Heart left ventricle (tissue), 16 donors: ENCODE data around the gene GABPA. TPM values are rescaled to one million over a fixed set of nuclear protein-coding genes. Genes with fewer than 3 reads are reported as not detected.

Experiments
- ATAC-seq, 4 donors: fragments of 200-7000 bp; cut with Tn5 transposase; one replicate each; pipeline ENCODE4 v1.9.1; 2020 to 2022; ENCODE audit warnings: moderate library complexity in 4 of 4, mild to moderate bottlenecking in 3 of 4, moderate number of reproducible peaks in 1 of 4
- DNase-seq, 5 donors: peaks; one replicate each; pipeline ENCODE4 v3.0.0-alpha.2; 2020
- H3K27ac ChIP-seq, 12 donors: fragments of 200-600 bp; sonication (generic) in 4 of 12; one replicate each; pipeline versions ENCODE4 v1.5.0 to v1.8.0; 2016 to 2022; ENCODE audit warnings: mild to moderate bottlenecking in 2 of 12
- H3K27me3 ChIP-seq, 9 donors: fragments of 200-600 bp; sonication (generic) in 2 of 9; one replicate each; pipeline versions ENCODE4 v1.5.1 to v1.8.0; 2016 to 2022; ENCODE audit warnings: mild to moderate bottlenecking in 3 of 9
- H3K36me3 ChIP-seq, 9 donors: fragments of 200-600 bp; sonication (generic) in 2 of 9; one replicate each; pipeline versions ENCODE4 v1.5.0 to v1.8.0; 2018 to 2022; ENCODE audit warnings: mild to moderate bottlenecking in 2 of 9
- H3K4me1 ChIP-seq, 12 donors: fragments of 200-600 bp; sonication (generic) in 4 of 12; one replicate each; pipeline versions ENCODE4 v1.5.0 to v1.8.0; 2016 to 2022; ENCODE audit warnings: mild to moderate bottlenecking in 3 of 12
- H3K4me3 ChIP-seq, 12 donors: fragments of 200-600 bp; sonication (generic) in 4 of 12; one replicate each; pipeline versions ENCODE4 v1.5.0 to v1.8.0; 2017 to 2022; ENCODE audit warnings: mild to moderate bottlenecking in 9 of 12, moderate library complexity in 4 of 12
- H3K9me3 ChIP-seq, 12 donors: fragments of 200-600 bp; sonication (generic) in 4 of 12; one replicate each; pipeline versions ENCODE4 v1.5.0 to v1.8.0; 2016 to 2022; ENCODE audit warnings: mild to moderate bottlenecking in 1 of 12
- POLR2A ChIP-seq, 2 donors: fragments of 450-650 bp; IDR thresholded peaks; one replicate each; pipeline ENCODE4 v1.6.1; 2017; ENCODE audit warnings: antibody characterized with exemption in 2 of 2, mild to moderate bottlenecking in 2 of 2, moderate library complexity in 2 of 2
- WGBS, 4 donors: extraction: QIAGEN DNeasy Blood & Tissue Kit in 2 of 4; methylation state at CpG; one replicate each; pipeline versions ENCODE4 v1.1.5 to v1.1.7; 2013 to 2018; 5-methylcytosine and 5-hydroxymethylcytosine counted together
- intact Hi-C, 10 donors: fragments of 100-400 bp; cut with DNase I; formaldehyde crosslinking; loops; one replicate each; pipeline versions ENCODE4 v1.11.1 to v1.14.2; 2022
- long read RNA-seq, 3 donors: library from polyadenylated mRNA; unstranded; transcript quantifications; one replicate each; pipeline ENCODE4 v2.0.0, GENCODE V29; 2020 to 2021
- polyA plus RNA-seq, 2 donors: library from polyadenylated mRNA; stranded (reverse); fragments of 200-250 nt; gene quantifications; one replicate each; pipeline ENCODE4 v1.2.3, GENCODE V29; 2013
- total RNA-seq, 9 donors: library from RNA; depleted of rRNA in 2 of 9; stranded (reverse); fragments of >200 nt in 2 of 9; fragmentation: NEBNext Ultra II Directional in 3 of 9; extraction: Animal tissue kit (Norgen Biotek cat#: 25700) in 3 of 9; gene quantifications; one replicate each; pipeline versions ENCODE4 v1.1.0 to v1.2.4, GENCODE V29; 2016 to 2023
- TF ChIP-seq, protein P1 (sequence below), 12 donors: fragments of 200-600 bp; sonication (generic) in 4 of 12; IDR thresholded peaks; one replicate each; pipeline versions ENCODE4 v1.5.0 to v1.8.0; 2018 to 2022; ENCODE audit warnings: antibody characterized with exemption in 12 of 12, mild to moderate bottlenecking in 5 of 12
- donor health status: ischemic (EF 13 %, LVEDD 7.1; RV severe dilation, severe dysfunction).
- donor health status: healthy with polysubstance abuse.
- donor health status: DM: no; HTN: yes; CAD: no.
- donor health status: DM: no; HTN: no; CAD: no.
- donor health status: ischemic (EF 25% LVEDD 6.9; RV normal size, moderate dysfunction).
- donor health status: ischemic (EF 25% LVEDD 5.7; RV mildly dilated, moderate dysfunction).
- donor health status: healthy.
- donor health status: DM: yes; HTN: yes; CAD: no.
- donor health status: ischemic (EF 35%, LVEDD 5.7; RV mildly dilated, moderate dysfunction).
- donor health status: nonischemic (EF 11% LVEDD 7.7; RV severe dilation, severe dysfunction).
- donor health status: DM: yes; HTN: yes; CAD: no.
- donor health status: PGD.
- donor health status: ischemic (EF 29% LVEDD 5.4; RV normal size, mild dysfunction).
- donor health status: nonischemic (EF 23%, LVEDD 6.1; RV moderate dilation, normal function).

GABPA gene
- total RNA-seq = 10 to 100 TPM in 8 of 9 donors, 1 to 10 TPM in 1; 9.0 to 20.6 (median 15.6) TPM
- polyA plus RNA-seq = 1 to 10 TPM; 6.1 to 7.2 TPM
- long read RNA-seq, donor 1, full-length matches to known transcripts = 29 of 34 reads
- long read RNA-seq, donor 1, partial matches to known transcripts = 2 of 34 reads
- long read RNA-seq, donor 1, other reads (novel, unspliced or antisense) = 3 of 34 reads
- long read RNA-seq, donor 2, full-length matches to known transcripts = 28 of 34 reads
- long read RNA-seq, donor 2, partial matches to known transcripts = 0 of 34 reads
- long read RNA-seq, donor 2, other reads (novel, unspliced or antisense) = 6 of 34 reads
- long read RNA-seq, donor 3, full-length matches to known transcripts = 18 of 21 reads
- long read RNA-seq, donor 3, partial matches to known transcripts = 0 of 21 reads
- long read RNA-seq, donor 3, other reads (novel, unspliced or antisense) = 3 of 21 reads

GRCh38 chr21:25734904-25735645 lies at the start of gene GABPA, which contains the start of gene ATP5PF:
TSS of gene GABPA (plus strand) at chr21:25734972. CDS start at chr21:25741599, 6,627 bp downstream.
TSS of gene ATP5PF (minus strand) at chr21:25734904. CDS start at chr21:25729794, 5,110 bp downstream.
- intact Hi-C loops = loop anchor here in 4 of 10 donors (1.0 to 10.0 kb wide), 3 partner anchors 48 to 130 kb away; partner anchors contain the start of gene MRPL39 (in 3 of the 4)
- no peaks in the 10 kb centered on the region for H3K27me3 ChIP-seq
- no peaks in the 10 kb centered on the region for H3K9me3 ChIP-seq
- ATAC-seq (peak; percentile 93 to 97 (median 96)), DNase-seq (peak; percentile 98)
- peaks cover 6 to 62% (median 54%) of the 10 kb centered on the region in 12 donors for H3K4me1 ChIP-seq
- TF ChIP-seq, protein P1, sequence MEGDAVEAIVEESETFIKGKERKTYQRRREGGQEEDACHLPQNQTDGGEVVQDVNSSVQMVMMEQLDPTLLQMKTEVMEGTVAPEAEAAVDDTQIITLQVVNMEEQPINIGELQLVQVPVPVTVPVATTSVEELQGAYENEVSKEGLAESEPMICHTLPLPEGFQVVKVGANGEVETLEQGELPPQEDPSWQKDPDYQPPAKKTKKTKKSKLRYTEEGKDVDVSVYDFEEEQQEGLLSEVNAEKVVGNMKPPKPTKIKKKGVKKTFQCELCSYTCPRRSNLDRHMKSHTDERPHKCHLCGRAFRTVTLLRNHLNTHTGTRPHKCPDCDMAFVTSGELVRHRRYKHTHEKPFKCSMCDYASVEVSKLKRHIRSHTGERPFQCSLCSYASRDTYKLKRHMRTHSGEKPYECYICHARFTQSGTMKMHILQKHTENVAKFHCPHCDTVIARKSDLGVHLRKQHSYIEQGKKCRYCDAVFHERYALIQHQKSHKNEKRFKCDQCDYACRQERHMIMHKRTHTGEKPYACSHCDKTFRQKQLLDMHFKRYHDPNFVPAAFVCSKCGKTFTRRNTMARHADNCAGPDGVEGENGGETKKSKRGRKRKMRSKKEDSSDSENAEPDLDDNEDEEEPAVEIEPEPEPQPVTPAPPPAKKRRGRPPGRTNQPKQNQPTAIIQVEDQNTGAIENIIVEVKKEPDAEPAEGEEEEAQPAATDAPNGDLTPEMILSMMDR (IDR thresholded peaks at IDR 0.05) = peak in 4 of 12 donors; percentile 11 to 43 (median 22)
- TF ChIP-seq POLR2A (IDR thresholded peaks at IDR 0.05) = no peak
- peak within 1 kb of the TSS; percentile 93 to 100 (median 99) for H3K27ac ChIP-seq
- peaks cover 0 to 12% (median 3%) of the 10 kb centered on the region in 9 donors for H3K36me3 ChIP-seq
- H3K4me3 ChIP-seq = peak within 1 kb of the TSS; percentile 69 to 98 (median 92)
- WGBS, 4 donors = 0 to 1% (median 0%) methylated on average over 28 to 64 of the region's 64 CpGs

DNA sequence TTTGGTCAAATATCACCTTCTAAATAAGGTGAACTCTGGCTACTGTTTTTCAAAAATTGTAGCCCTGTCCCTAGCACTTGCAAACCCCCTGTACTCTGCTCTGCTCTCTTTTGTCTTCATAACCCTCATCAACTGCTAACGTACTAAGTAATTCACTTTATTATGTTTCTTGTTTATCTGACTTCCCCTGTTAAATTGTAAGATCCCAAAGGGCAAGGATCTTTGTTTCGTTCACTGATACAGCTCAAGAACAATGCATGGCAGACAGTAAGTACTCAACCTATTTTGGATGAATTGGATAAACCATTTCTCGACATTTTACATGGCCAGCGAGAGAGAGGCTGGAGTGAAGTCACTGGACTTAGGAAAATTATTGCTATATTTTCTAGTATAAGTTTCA lies 47.0 kb upstream of the GABPA start:
- ATAC-seq = peak in 2 of 4 donors; percentile 18 to 50
- peak overlapping the region; percentile 16 to 79 (median 58) for H3K27ac ChIP-seq
- no peaks in the 10 kb centered on the region for H3K9me3 ChIP-seq
- 69 to 77% (median 74%) methylated on average over 4 of the region's 4 CpGs for WGBS, 4 donors
- peaks cover 0 to 34% (median 3%) of the 10 kb centered on the region in 9 donors for H3K36me3 ChIP-seq
- no peak for TF ChIP-seq POLR2A (IDR thresholded peaks at IDR 0.05)
- TF ChIP-seq, protein P1 (IDR thresholded peaks at IDR 0.05) = no peak
- H3K4me1 ChIP-seq = peaks cover 0 to 42% (median 8%) of the 10 kb centered on the region in 12 donors
- H3K27me3 ChIP-seq = no peaks in the 10 kb centered on the region
- no peak overlapping the region for H3K4me3 ChIP-seq
- intact Hi-C loops = loop anchor here in 1 of 10 donors (5.0 to 10.0 kb wide), 2 partner anchors 45 to 53 kb away; partner anchors contain the start of genes ATP5PF, GABPA and JAM2
- DNase-seq = no peak

DNA sequence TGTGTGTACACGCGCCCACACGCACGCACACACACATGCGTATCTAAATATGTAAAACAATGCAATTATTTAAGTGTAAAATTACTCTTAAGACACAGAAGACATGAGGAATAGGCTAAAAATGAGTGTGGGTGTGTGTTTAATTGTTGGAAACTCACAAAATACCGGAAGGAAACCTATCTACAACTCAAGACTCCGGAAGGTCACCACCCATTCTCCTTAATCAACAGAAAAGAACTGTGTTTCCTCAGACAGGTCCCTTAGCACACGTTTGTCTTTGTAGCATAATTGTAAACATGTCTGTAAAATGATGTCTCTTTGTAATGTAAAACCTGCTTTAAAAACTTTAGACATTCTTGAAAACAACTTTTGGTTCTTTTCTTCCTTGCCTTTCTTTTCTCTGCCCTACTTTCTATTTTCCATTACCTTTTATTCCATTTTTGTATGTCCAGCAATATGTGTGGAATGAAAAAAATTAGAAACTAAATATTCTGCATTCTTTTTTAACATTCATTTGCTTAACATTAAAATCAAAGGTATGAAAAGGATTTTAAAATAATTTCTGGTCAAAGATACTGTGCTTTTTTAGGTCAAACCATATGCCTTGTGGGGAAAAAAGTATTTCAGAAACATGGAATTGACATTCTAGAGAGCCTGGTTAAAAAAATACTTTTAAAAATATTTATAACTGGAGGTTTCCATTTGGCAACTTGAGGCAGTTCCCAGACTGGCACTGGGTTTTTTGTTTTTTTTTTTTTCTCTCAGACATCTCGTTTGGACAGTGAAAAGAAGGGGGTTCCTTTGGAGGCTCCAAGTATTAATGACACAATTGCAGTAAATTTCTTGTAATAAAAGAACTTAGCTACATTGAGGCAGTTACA lies 46.3 kb upstream of the GABPA start:
- TF ChIP-seq, protein P1 (IDR thresholded peaks at IDR 0.05) = no peak
- TF ChIP-seq POLR2A (IDR thresholded peaks at IDR 0.05) = no peak
- no peak overlapping the region for H3K4me3 ChIP-seq
- H3K4me1 ChIP-seq = peaks cover 0 to 42% (median 8%) of the 10 kb centered on the region in 12 donors
- no peaks in the 10 kb centered on the region for H3K27me3 ChIP-seq
- WGBS, 4 donors = 53 to 72% (median 64%) methylated on average over 9 of the region's 9 CpGs
- H3K9me3 ChIP-seq = no peaks in the 10 kb centered on the region
- DNase-seq = no peak
- intact Hi-C loops = loop anchor here in 1 of 10 donors (5.0 to 10.0 kb wide), 2 partner anchors 44 to 54 kb away; partner anchors contain the start of genes ATP5PF, GABPA and JAM2
- peaks cover 0 to 37% (median 3%) of the 10 kb centered on the region in 9 donors for H3K36me3 ChIP-seq
- H3K27ac ChIP-seq = peak overlapping the region in 10 of 12 donors; percentile 35 to 79 (median 64)
- ATAC-seq = peak in 3 of 4 donors; percentile 59 to 85 (median 68)
